Measurements from ENCODE around the gene RNF145. TPM values are rescaled to one million over a fixed set of nuclear protein-coding genes. Genes with fewer than 3 reads are reported as not detected.

The RNF145 gene
- total and polyA plus RNA-seq, 2 of the 13 experiments (the other 11 are each of a cell fraction or from before 2014, with no cell fraction given), result 24.6 TPM

DNA sequence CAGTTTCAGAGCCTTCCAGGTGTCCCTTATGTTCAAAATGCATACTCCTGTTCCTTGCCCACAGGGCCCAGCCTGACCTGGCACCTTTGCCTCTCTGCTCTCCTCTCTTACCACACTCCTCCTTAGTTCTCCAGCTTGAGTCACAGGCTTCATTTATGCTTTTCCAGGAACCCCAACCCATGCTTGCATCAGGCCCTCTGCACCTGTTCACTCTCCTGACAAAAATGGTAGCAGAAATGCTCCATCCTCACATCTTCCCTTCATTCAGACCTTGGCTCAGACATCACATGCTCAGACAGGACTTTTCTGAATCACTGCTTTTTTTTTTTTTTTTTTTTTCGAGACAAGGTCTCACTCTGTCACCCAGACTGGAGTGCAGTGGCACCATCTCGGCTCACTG is 15.1 kb upstream of the RNF145 start (continued):
- TF ChIP-seq ZNF687 (CRISPR knock-in tag; IDR thresholded peaks at IDR 0.05), result no peak
- no peak for TF ChIP-seq KLF13 (CRISPR knock-in tag; IDR thresholded peaks at IDR 0.05)
- TF ChIP-seq, protein P1, sequence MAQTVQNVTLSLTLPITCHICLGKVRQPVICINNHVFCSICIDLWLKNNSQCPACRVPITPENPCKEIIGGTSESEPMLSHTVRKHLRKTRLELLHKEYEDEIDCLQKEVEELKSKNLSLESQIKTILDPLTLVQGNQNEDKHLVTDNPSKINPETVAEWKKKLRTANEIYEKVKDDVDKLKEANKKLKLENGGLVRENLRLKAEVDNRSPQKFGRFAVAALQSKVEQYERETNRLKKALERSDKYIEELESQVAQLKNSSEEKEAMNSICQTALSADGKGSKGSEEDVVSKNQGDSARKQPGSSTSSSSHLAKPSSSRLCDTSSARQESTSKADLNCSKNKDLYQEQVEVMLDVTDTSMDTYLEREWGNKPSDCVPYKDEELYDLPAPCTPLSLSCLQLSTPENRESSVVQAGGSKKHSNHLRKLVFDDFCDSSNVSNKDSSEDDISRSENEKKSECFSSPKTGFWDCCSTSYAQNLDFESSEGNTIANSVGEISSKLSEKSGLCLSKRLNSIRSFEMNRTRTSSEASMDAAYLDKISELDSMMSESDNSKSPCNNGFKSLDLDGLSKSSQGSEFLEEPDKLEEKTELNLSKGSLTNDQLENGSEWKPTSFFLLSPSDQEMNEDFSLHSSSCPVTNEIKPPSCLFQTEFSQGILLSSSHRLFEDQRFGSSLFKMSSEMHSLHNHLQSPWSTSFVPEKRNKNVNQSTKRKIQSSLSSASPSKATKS (CRISPR knock-in tag; IDR thresholded peaks at IDR 0.05), result no peak
- TF ChIP-seq PHB2 (IDR thresholded peaks at IDR 0.05; ENCODE audit: partially characterized antibody), result no peak

DNA sequence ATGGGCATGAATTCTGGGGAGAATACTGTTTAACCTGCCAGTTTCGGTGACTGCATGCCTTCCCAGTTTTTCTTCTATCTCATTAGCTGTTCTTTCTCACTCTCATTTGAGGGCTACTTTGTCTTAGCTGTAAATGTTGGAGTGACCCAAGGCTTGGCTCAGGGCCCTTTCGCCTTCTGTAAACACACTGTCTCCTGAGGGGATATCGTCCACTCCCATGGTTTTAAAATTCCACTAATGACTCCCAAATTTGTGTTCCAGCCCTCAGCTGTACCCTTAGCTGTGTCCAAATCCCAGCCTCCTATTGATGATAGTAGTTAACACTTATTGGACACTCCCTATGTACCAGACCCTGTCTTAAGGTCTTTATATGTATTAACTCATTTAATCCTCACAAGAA is 14.1 kb upstream of the RNF145 start:
- intact Hi-C loops (cut with micrococcal nuclease; ENCODE audit: unreplicated experiment) (no loop called here), in situ Hi-C loops (cut with HindIII; ENCODE audit: extremely low pct_ligation_motif_present, low pct_unique_long_range_greater_than_20kb) (no loop called here)
- Histone ChIP-seq H3K4me1 (ENCODE audit: insufficient read depth, low read length) (peaks cover 26% of the 10 kb centered on the region), H3K36me3 (replicated peaks in 1 of 2; ENCODE audit: control insufficient read depth in 1 of 2, insufficient read depth in 2 of 2, low read length in 2 of 2) (no peaks in the 10 kb centered on the region), H3K9me3 (ENCODE audit: low read length) (no peaks in the 10 kb centered on the region), H3K79me2 (ENCODE audit: insufficient read depth, low read length) (no peaks in the 10 kb centered on the region), H3K4me3 (replicated peaks in 1 of 3; ENCODE audit: insufficient read depth in 1 of 3, low read depth in 2 of 3, low read length in 3 of 3) (no peak overlapping the region), H3K27ac (ENCODE audit: extremely low read length, insufficient read depth, low read length) (no peak overlapping the region), H3K27me3 (ENCODE audit: control insufficient read depth in 1 of 2, insufficient read depth in 2 of 2, low read length in 2 of 2) (no peaks in the 10 kb centered on the region), H2AFZ (ENCODE audit: low read length) (no peak overlapping the region), H3K9ac (ENCODE audit: insufficient read depth, low read depth, low read length) (no peak overlapping the region), H4K20me1 (ENCODE audit: insufficient read depth, low read length) (no peaks in the 10 kb centered on the region), H3K4me2 (ENCODE audit: low read depth, low read length) (no peak overlapping the region)
- ChIA-PET POLR2A (no interaction called here), CTCF (ENCODE audit: low intra/inter-chr PET ratio, low total read pairs) (no interaction called here)
- FAIRE-seq (no peak), DNase-seq (ENCODE audit: low spot score) (no peak), ATAC-seq (no peak)
- BruUV-seq (replicated peaks), result no TSS peak
- WGBS (ENCODE audit: low lambda C conversion rate), result 34% methylated on average over 3 of the region's 3 CpGs
- TF ChIP-seq NFE2L1 (CRISPR knock-in tag; IDR thresholded peaks at IDR 0.05; ENCODE audit: borderline replicate concordance) (no peak), ZKSCAN5 (CRISPR knock-in tag; IDR thresholded peaks at IDR 0.05) (no peak), ZNF235 (CRISPR knock-in tag; IDR thresholded peaks at IDR 0.05; ENCODE audit: borderline replicate concordance) (no peak), SOX5 (CRISPR knock-in tag; IDR thresholded peaks at IDR 0.05; ENCODE audit: borderline replicate concordance) (no peak), ELF1 (CRISPR knock-in tag; IDR thresholded peaks at IDR 0.05) (no peak), ZNF768 (CRISPR knock-in tag; IDR thresholded peaks at IDR 0.05) (no peak), ZNF792 (CRISPR knock-in tag; IDR thresholded peaks at IDR 0.05) (no peak), ZNF180 (CRISPR knock-in tag; IDR thresholded peaks at IDR 0.05; ENCODE audit: borderline replicate concordance, low read depth) (no peak), SMARCE1 (IDR thresholded peaks at IDR 0.05; ENCODE audit: borderline replicate concordance) (no peak), LCORL (IDR thresholded peaks at IDR 0.05) (no peak), LCORL (CRISPR knock-in tag; IDR thresholded peaks at IDR 0.05) (no peak)
- TF ChIP-seq, protein P2, sequence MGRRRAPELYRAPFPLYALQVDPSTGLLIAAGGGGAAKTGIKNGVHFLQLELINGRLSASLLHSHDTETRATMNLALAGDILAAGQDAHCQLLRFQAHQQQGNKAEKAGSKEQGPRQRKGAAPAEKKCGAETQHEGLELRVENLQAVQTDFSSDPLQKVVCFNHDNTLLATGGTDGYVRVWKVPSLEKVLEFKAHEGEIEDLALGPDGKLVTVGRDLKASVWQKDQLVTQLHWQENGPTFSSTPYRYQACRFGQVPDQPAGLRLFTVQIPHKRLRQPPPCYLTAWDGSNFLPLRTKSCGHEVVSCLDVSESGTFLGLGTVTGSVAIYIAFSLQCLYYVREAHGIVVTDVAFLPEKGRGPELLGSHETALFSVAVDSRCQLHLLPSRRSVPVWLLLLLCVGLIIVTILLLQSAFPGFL (CRISPR knock-in tag; IDR thresholded peaks at IDR 0.05), result no peak

Measured in HepG2 (cell line).